BJ (cell line): ENCODE data around the gene WFDC10B. TPM values are rescaled to one million over a fixed set of nuclear protein-coding genes. Genes with fewer than 3 reads are reported as not detected.
"Not testable (repeated sequence)": the region's sequence is repeated elsewhere in the genome, so short reads cannot be mapped to it uniquely, and the experiment has no call there.

Experiments used
- CTCF ChIA-PET: fragments of 350-600 bp; formaldehyde crosslinking; extraction: SDS; loops from one replicate; lab custom pipeline; 2021; ENCODE audit warnings: antibody characterized with exemption, inconsistent platforms; lab: Yijun Ruan, JAX
- POLR2A ChIA-PET: fragments of 300-600 bp; sonication (Branson Sonifier 250); formaldehyde crosslinking; extraction: SDS; loops from one replicate; lab custom pipeline; 2021; ENCODE audit warnings: antibody characterized with exemption; lab: Charles Lee
- DNase-seq: peaks from one replicate; pipeline ENCODE4 v3.0.0-alpha.2; 2011; ENCODE audit warnings: low read depth
- H3K27me3 ChIP-seq: 2 replicates; pipeline ENCODE4 v1.6.0; 2011; ENCODE audit warnings: low read length; ENCODE audit not compliant: control insufficient read depth, insufficient read depth
- H3K36me3 ChIP-seq: 2 replicates; pipeline ENCODE4 v1.5.1; 2011; ENCODE audit warnings: low read length; ENCODE audit not compliant: control insufficient read depth, insufficient read depth
- H3K4me3 ChIP-seq: 2 replicates; pipeline ENCODE4 v1.5.1; 2011; ENCODE audit warnings: low read depth, mild to moderate bottlenecking, control low read depth, low read length
- polyA plus RNA-seq: library from polyadenylated mRNA; depleted of rRNA; stranded (reverse); fragments of >200 nt; gene quantifications from 2 replicates; pipeline ENCODE4 v1.2.3, GENCODE V29; 2011
- TF ChIP-seq, protein P1 (sequence below): IDR thresholded peaks from 2 replicates; pipeline ENCODE4 v1.5.1; 2011; ENCODE audit warnings: low read depth, mild to moderate bottlenecking, control low read depth, inconsistent platforms, low read length, moderate library complexity; ENCODE audit not compliant: insufficient read depth

WFDC10B gene
- polyA plus RNA-seq, 1 experiment = not detected

DNA sequence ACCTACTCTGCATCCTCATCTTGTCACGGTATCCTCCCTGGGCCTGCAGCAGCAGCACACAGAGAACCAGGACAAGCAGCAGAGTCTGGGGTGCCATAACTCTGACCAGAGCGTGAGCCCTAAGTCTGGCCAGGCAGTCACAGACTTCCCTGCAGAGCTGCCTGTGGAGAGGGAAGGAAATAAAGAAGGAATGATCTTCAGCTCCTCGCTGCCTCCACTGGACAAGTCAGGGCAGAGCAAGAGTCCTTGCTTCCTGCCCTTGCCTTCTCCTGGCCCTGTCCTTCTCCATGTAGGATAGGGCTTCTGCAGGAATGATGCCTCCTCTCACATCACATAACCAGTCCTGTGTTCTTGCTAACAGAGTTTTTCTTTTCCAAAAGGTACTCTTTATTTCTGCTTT lies 18.9 kb downstream of the WFDC10B start:
- TF ChIP-seq, protein P1, sequence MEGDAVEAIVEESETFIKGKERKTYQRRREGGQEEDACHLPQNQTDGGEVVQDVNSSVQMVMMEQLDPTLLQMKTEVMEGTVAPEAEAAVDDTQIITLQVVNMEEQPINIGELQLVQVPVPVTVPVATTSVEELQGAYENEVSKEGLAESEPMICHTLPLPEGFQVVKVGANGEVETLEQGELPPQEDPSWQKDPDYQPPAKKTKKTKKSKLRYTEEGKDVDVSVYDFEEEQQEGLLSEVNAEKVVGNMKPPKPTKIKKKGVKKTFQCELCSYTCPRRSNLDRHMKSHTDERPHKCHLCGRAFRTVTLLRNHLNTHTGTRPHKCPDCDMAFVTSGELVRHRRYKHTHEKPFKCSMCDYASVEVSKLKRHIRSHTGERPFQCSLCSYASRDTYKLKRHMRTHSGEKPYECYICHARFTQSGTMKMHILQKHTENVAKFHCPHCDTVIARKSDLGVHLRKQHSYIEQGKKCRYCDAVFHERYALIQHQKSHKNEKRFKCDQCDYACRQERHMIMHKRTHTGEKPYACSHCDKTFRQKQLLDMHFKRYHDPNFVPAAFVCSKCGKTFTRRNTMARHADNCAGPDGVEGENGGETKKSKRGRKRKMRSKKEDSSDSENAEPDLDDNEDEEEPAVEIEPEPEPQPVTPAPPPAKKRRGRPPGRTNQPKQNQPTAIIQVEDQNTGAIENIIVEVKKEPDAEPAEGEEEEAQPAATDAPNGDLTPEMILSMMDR = no peak; the same call in 1 of the 2 replicates
- H3K27me3 ChIP-seq = no peaks in the 10 kb centered on the region
- no peak overlapping the region for H3K4me3 ChIP-seq
- CTCF ChIA-PET = no interaction called here
- DNase-seq = no peak
- H3K36me3 ChIP-seq = no peaks in the 10 kb centered on the region
- POLR2A ChIA-PET = no interaction called here

DNA sequence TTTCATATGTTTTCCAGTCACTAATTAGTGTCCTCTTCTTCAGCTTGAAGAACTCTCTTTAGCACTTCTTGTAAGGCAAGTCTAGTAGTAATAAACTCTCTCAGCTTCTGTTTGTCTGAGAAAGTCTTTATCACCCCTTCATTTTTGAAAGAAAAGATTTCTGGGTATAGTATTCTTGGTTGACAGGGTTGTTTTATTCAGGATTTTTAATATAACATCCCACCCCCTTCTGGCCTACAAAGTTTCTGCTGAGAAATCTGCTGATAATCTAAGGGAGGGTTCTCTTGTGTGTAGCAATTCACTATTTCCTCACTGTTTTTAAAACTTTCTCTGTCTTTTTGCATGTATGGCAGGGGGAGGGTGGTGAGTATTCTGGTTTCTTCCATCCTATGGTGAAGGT lies 25.2 kb downstream of the WFDC10B start:
- ChIA-PET POLR2A (no interaction called here), CTCF (interaction anchor here (0.6 kb wide), 1 partner anchor 87 kb away, joined by 3 read pairs; no protein-coding TSS in a partner anchor)
- Histone ChIP-seq H3K27me3 (no peaks in the 10 kb centered on the region), H3K4me3 (no peak overlapping the region), H3K36me3 (no peaks in the 10 kb centered on the region)
- TF ChIP-seq, protein P1 = no peak
- no peak for DNase-seq

DNA sequence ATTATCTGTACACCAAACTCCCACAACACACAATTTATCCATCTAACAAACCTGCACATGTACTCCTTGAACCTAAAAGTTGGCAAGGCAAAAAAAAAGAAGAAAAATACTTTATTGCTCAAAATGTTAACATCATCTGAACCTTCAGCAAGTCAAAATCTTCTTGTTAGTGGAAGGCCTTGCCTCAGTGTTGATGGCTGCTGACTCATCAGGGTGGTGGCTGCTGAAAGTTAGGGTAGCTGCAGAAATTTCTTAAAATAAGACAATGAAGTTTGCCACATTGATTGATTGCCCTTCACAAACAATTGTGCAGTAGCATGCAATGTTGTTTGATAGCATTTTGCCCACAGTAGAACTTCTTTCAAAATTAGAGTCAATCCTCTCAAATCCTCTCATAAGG lies 32.1 kb downstream of the WFDC10B start:
- CTCF ChIA-PET = no interaction called here
- H3K36me3 ChIP-seq = no peaks in the 10 kb centered on the region
- TF ChIP-seq, protein P1 = no peak
- H3K4me3 ChIP-seq = no peak overlapping the region
- POLR2A ChIA-PET = no interaction called here
- no peaks in the 10 kb centered on the region for H3K27me3 ChIP-seq
- DNase-seq = no peak

DNA sequence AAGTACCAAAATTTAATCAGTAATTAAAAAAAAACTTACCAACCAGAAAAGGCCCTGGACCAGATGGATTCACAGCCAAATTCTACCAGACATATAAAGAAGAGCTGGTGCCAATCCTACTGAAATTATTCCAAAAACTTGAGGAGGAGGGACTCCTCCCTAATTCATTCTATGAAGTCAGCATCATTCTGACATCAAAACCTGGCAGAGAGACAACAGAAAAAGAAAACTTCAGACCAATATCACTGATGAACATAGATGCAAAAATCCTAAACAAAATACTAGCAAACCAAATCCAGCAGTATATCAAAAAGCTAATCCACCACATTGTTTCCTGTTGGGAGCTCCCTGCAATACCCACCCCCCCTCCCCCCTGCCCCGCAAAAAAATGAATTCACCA lies 34.7 kb downstream of the WFDC10B start, which contains the start of gene WFDC11:
Gene WFDC11, minus strand, starts transcription at position 101 of the 400 bp plus-strand sequence. CDS start 19,639 bp downstream, outside the sequence.
- Histone ChIP-seq H3K27me3 (no peaks in the 10 kb centered on the region), H3K36me3 (no peaks in the 10 kb centered on the region), H3K4me3 (no peak within 1 kb of the TSS)
- DNase-seq = no peak
- TF ChIP-seq, protein P1 = no peak
- ChIA-PET CTCF (interaction anchor here (0.6 kb wide), 2 partner anchors 32 to 83 kb away, joined by 3 to 4 read pairs; no protein-coding TSS in a partner anchor), POLR2A (no interaction called here)

DNA sequence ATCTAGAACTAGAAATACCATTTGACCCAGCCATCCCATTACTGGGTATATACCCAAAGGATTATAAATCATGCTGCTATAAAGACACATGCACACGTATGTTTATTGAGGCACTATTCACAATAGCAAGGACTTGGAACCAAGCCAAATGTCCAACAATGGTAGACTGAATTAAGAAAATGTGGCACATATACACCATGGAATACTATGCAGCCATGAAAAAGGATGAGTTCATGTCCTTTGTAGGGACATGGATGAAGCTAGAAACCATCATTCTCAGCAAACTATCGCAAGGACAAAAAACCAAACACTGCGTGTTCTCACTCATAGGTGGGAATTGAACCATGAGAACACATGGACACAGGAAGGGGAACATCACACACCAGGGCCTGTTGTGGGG lies 47.8 kb downstream of the WFDC10B start:
- DNase-seq, H3K36me3 ChIP-seq, H3K4me3 ChIP-seq, POLR2A ChIA-PET, H3K27me3 ChIP-seq, CTCF ChIA-PET: not testable (repeated sequence)

DNA sequence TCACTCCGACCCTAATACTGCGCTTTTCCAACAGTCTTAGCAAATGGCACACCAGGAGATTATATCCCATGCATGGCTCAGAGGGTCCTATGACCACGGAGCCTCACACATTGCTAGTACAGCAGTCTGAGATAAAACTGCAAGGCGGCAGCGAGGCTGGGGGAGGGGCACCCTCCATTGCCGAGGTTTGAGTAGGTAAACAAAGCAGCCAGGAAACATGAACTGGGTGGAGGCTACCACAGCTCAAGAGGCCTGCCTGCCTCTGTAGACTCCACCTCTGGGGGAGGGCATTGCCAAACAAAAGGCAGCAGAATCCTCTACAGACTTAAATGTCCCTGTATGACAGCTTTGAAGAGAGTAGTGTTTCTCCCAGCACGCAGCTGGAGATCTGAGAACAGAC lies 53.1 kb downstream of the WFDC10B start:
- CTCF ChIA-PET, POLR2A ChIA-PET, H3K36me3 ChIP-seq, H3K27me3 ChIP-seq, H3K4me3 ChIP-seq, DNase-seq: not testable (repeated sequence)
